ENCODE data around the gene IP6K3. TPM values are rescaled to one million over a fixed set of nuclear protein-coding genes. Genes with fewer than 3 reads are reported as not detected.

Gene IP6K3
- total RNA-seq, 4 donors from 2014 or later: 1.9 to 6.1 (median 5.5) TPM; not detected in 1

- no peaks in the 10 kb centered on the region for H3K9me3 ChIP-seq
- no peak overlapping the region for H3K4me3 ChIP-seq
- TF ChIP-seq CTCF (IDR thresholded peaks at IDR 0.05): no peak
- TF ChIP-seq POLR2A (IDR thresholded peaks at IDR 0.05): no peak
- no peak for DNase-seq
- H3K27me3 ChIP-seq: no peaks in the 10 kb centered on the region
- intact Hi-C loops (cut with DNase I; ENCODE audit: low total_unique reads): no loop called here
- H3K27ac ChIP-seq: no peak overlapping the region
- no peaks in the 10 kb centered on the region for H3K36me3 ChIP-seq
- peaks cover 9 to 15% of the 10 kb centered on the region in 2 donors for H3K4me1 ChIP-seq
These were observed 2.1 kb upstream of the IP6K3 start for GRCh38 chr6:33748841-33749240.

GRCh38 chr6:33747823-33748222 lies 1.1 kb upstream of the IP6K3 start:
- Histone ChIP-seq H3K27ac (peak overlapping the region in 1 of 2 donors; percentile 90), H3K4me1 (peaks cover 9 to 15% of the 10 kb centered on the region in 2 donors)
- intact Hi-C loops (cut with DNase I; ENCODE audit: low total_unique reads): no loop called here

GRCh38 chr6:33746036-33746600 lies 587 bp downstream of the IP6K3 start:
- DNase-seq: peak; percentile 70 to 81
- intact Hi-C loops (cut with DNase I; ENCODE audit: low total_unique reads): no loop called here
- Histone ChIP-seq H3K4me1 (peaks cover 9 to 11% of the 10 kb centered on the region in 2 donors), H3K4me3 (peak overlapping the region in 1 of 2 donors; percentile 16), H3K27ac (peak overlapping the region; percentile 80 to 90), H3K27me3 (no peaks in the 10 kb centered on the region), H3K9me3 (no peaks in the 10 kb centered on the region), H3K36me3 (no peaks in the 10 kb centered on the region)
- no peak for TF ChIP-seq POLR2A (IDR thresholded peaks at IDR 0.05)
- no peak for TF ChIP-seq CTCF (IDR thresholded peaks at IDR 0.05)

More at GRCh38 chr6:33747823-33748222, 1.1 kb upstream of the IP6K3 start:
- Histone ChIP-seq H3K9me3 (no peaks in the 10 kb centered on the region), H3K27me3 (no peaks in the 10 kb centered on the region), H3K4me3 (no peak overlapping the region), H3K36me3 (no peaks in the 10 kb centered on the region)
- TF ChIP-seq CTCF (IDR thresholded peaks at IDR 0.05): no peak
- TF ChIP-seq POLR2A (IDR thresholded peaks at IDR 0.05): no peak
- no peak for DNase-seq

GRCh38 chr6:33745548-33745947 lies 1.2 kb downstream of the IP6K3 start:
- Histone ChIP-seq H3K9me3 (no peaks in the 10 kb centered on the region), H3K27me3 (no peaks in the 10 kb centered on the region), H3K4me1 (peaks cover 9 to 11% of the 10 kb centered on the region in 2 donors), H3K27ac (peak overlapping the region; percentile 80 to 90), H3K4me3 (no peak overlapping the region), H3K36me3 (no peaks in the 10 kb centered on the region)
- DNase-seq: no peak
- intact Hi-C loops (cut with DNase I; ENCODE audit: low total_unique reads): no loop called here
- TF ChIP-seq CTCF (IDR thresholded peaks at IDR 0.05) (no peak), POLR2A (IDR thresholded peaks at IDR 0.05) (no peak)

- no peaks in the 10 kb centered on the region for H3K27me3 ChIP-seq
- peaks cover 9 to 11% of the 10 kb centered on the region in 2 donors for H3K4me1 ChIP-seq
- TF ChIP-seq CTCF (IDR thresholded peaks at IDR 0.05): no peak
- TF ChIP-seq POLR2A (IDR thresholded peaks at IDR 0.05): no peak
- peak; percentile 40 to 58 for DNase-seq
- H3K9me3 ChIP-seq: no peaks in the 10 kb centered on the region
- no peak overlapping the region for H3K4me3 ChIP-seq
- no peaks in the 10 kb centered on the region for H3K36me3 ChIP-seq
- H3K27ac ChIP-seq: peak overlapping the region; percentile 80 to 90
- intact Hi-C loops (cut with DNase I; ENCODE audit: low total_unique reads): no loop called here
These were observed 1.7 kb downstream of the IP6K3 start for GRCh38 chr6:33744895-33745546.
